SIG-M5 treated with dmso at 0.1 percent for 504 hours (cell line): ENCODE measurements around the gene ZNF276.
"Not testable (repeated sequence)": the region's sequence is repeated elsewhere in the genome, so short reads cannot be mapped to it uniquely, and the experiment has no call there.

Experiments
- DNase-seq: peaks from one replicate; lab custom pipeline; 2025; ENCODE audit not compliant: unreplicated experiment; lab: John Stamatoyannopoulos, UW

Gene ZNF276

DNA sequence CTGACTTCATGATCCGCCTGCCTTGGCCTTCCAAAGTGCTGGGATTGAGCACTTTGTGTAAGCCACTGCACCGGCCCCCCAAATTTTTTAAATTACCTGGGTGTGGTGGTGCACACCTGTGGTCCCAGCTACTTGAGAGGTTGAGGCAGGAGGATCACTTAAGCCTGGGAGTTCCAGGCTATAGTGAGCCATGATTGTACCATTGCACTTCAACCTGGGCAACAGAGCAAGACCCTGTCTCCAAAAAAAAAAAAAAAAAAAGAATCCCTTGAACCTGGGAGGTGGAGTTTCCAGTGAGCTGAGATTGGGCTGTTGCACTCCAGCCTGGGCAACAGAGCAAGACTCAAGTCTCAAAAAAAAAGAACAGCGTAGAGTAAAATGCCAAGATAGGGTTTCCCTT lies 15.2 kb downstream of the ZNF276 start:
- DNase-seq = no peak

DNA sequence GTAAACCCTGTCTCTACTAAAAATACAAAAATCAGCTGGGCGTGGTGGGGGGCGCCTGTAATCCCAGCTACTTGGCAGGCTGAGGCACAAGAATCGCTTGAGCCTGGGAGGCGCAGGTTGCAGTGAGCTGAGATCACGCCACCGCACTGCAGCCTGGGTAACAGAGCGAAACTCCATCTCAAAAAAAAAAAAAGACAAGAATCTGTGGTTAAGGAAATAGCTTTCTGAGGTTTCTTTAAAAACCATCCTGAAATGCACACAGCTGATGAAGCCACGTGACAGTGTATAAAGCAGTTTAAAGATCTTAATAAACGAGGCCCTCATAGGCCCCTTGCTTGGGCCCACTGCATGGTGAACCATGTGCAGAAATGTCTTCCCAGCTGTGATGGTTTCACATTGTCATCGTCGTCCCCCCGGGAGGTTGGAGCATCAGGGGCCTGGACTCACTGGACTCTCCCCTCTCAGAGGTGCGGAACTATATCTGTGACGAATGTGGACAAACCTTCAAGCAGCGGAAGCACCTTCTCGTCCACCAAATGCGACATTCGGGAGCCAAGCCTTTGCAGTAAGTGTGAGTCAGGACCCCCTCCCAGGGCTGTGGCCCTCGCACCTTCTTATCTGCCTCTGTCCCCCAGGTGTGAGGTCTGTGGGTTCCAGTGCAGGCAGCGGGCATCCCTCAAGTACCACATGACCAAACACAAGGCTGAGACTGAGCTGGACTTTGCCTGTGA lies 16.2 kb downstream of the ZNF276 start:
- DNase-seq = no peak

DNA sequence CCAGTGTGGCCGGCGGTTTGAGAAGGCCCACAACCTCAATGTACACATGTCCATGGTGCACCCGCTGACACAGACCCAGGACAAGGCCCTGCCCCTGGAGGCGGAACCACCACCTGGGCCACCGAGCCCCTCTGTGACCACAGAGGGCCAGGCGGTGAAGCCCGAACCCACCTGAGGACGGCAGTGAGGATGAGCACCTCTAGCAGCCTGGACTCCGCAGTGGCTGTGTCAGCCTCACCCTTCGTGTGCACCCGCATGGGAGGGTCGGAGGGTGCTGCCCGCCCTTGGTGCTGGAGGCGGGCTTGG lies 16.7 kb downstream of the ZNF276 start:
- DNase-seq = no peak

DNA sequence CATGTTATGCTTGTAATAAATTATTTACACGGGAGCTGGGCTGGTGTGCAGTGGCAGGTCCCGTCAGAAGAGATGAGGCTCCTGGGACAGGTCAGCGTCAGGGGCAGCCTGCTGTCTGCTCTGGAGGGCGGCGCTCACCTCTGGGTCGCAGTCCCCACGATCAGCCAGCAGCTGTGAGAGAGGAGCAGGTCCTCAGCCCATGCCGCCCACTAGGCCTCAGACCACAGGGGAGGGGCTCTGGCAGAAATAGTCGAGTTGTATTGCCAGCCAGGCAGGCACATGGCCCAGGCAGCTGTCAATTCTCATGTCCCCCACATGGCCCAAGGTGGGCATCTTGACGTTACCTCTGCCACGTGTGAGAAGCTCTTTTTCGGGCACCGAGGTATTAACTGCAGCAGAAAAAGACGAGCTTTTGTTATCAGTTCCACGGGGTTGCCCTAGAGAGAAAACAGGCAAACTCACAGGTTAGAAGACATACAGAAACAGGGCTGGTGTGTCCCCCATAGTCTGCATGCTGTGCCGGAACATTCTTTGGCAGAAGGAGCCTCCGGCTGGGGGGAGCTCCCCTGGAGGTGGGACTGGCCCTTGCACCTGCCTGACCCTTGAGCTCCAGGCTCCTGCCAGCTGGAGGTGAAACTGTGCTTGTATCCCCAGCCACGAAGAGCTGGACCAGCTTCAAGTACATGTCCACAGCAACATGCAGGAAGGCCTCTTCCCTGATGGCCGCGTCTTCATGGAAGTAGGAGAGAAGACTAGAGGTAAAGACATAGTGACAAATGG lies 17.4 kb downstream of the ZNF276 start:
- no peak for DNase-seq

DNA sequence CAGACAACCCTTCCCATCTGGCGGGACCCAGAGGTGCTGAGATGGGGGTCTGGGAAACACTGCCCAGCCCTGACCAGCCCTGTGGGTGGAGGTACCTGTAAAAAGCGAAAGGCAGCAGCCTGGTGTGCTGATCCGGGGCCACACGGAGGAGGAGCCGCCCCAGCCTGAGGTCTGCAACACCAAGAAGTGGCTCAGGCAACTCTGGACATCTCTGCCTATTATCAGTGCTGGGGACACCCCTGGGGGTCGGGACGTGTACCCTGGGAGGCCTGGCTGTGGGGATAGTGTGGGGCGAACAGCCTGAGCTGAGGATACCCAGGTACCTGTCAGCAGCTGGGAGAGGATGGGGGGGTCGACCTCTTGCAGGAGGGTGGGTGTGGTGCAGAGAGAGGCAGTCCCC lies 18.0 kb downstream of the ZNF276 start:
- DNase-seq = no peak

DNA sequence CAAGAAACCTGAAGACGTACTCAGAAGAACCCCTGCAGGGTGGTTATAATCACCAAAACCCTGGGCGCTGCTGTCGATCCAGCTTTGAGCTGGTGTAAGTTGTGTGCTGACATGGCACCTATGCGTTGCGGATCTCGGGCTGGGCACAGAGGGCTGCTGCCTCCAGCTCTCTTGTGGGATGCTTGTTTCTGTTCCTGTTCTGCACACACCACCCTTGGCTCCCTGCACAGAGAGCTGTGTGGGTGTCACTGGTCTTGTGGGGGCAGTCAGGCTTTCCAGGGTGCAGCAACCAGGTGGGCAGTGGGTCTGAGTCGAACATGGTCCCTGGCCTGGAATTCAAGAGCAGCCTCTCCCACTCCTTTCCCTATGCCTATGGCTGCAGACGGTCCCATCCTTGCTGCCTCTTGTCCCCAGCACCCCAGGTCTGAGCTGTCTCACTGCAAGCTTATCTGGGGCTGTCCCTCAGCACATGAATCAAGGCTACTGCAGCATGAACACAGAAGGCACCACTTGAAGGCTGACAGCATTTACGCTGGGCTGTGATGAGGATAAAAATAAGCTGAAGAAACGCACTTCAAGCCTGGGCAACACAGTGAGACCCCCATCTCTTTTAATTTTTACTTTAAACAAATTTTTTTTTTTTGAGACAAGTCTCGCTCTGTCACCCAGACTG lies 20.1 kb downstream of the ZNF276 start:
- no peak for DNase-seq

DNA sequence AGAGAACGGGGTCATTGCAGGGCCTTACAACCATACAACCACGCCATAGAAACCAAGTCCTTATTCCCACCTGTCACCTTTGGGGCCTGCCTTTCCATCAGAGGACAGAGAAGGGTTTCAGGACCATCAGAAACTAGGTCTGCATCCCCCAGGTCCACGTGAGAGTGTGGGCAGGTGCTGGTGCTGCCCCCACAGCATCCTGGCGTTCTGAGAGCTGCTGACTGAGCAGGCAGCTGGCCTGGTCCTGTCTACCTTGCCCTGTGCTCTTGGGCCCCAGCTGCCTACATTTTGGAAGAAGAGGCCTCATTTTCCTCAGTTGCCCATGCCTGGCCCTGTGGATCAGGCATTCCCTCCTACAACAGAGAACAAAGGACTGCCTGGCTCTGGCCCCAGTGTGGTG lies 21.6 kb downstream of the ZNF276 start:
- no peak for DNase-seq

DNA sequence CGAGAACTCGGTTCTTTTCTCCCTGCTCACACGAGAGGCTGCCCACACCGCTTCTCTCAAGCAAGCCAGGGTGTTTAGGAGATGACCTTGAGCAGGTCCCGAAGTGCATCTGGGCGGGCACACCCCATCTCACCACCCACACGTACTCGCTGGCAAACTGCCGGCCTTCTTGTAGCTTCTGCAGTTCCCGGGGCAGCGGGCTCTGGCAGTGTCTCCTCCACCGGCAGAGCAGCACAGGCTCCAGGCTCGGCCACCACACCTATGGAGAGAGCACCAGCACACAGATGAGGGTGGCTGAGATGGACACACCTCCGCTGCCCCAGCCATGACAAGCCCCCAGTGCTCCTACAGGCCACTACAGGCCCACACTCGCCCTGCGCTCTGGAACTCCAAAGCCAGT lies 23.5 kb downstream of the ZNF276 start:
- DNase-seq = no peak

DNA sequence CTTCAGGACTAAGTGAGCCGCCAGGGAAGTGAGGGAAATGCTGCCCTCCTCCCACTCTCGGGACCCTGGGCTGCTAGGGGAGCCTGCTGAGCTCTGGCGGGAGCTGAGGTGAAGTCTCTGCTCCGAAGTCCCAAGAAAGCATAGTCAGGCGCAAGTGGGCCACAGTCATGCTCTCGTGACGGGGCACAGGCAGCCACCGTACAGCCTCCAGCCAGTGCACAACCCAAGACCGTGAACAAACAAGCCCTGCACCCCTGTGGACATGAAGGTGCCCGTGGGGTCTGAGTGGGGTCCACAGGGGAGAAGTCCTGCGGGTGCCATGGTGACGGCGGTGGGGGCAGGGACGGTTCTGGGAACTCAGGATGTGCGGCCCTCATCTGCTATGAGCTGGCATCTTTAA lies 24.7 kb downstream of the ZNF276 start:
- no peak for DNase-seq

DNA sequence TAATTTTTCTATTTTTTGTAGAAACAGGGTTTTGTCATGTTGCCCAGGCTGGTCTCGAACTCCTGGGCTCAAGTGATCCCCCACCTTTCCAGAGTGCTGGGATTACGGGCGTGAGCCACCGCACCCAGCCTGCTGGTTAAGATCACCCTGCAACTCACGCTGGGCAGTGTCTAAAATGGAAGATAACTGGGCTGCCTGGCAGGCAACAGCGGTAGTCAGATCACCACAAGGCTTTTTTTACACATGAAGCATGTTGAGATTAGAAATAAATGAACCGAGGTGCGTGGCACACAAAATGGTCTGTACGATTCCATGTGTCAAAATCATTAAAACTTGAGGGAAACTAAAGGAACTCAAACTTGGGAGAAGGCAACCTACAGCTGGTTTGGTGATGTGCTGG lies 26.7 kb downstream of the ZNF276 start:
- DNase-seq = no peak

DNA sequence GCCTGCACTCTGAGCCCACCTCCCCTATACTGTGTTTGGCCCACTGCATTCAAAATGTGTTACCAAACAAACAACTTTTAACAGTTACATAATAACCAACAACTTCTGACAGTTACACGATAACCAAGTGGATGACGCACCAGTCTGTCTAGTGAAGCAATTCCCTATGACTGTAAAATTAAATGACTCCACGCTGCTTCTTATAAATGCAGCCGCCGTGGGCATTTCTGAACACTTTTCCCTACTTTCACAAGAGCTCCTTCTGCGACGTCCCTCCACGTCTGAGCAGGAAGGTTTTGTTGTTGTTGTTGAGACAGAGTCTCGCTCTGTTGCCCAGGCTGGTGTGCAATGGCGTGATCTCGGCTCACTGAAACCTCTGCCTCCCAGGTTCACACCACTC lies 27.6 kb downstream of the ZNF276 start:
- no peak for DNase-seq

DNA sequence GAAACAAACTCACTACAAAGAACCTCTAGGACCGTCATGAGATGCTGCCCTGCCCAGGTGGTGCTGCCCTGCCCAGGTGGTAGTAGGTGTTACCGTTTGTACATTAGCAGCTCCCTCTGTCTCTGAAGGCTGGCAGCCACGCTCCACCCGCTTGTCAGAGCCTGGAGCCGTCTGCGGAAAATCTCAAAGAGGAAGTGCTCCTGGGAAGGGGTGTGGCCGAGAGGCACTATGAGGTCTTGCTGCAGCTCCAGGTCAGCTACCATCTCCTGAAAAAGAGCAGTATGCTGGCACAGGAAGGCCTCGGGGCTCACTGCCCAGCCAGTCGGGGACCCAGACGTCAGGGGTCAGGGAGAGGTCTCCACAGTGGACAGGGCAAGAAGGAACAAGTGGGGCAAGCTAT lies 28.3 kb downstream of the ZNF276 start:
- DNase-seq = peak; percentile 74

DNA sequence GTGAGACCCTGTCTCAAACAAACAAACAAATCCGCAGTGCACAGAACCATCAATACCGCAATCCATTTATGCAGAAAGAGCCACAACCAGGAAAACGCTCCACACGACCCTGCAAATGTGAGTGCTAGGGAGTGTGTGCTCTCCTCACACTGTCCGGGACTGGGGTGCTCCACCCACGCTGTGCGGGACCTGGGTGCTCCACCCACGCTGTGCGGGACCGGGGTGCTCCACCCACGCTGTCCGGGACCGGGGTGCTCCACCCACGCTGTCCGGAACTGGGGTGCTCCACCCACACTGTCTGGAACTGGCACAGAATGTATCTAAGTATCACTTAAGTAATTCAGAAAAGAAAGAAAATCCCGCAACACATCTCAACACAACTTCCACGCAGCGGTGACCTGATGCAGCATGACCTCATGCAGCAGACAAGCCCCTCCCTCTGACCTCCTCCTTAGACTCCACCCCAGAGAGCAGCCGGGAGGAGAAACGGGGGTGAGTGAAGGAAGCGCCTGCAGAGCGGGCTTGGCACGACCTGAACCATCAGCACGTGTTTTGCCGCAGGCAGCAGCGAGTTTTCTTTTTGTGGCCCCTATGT lies 38.5 kb downstream of the ZNF276 start:
- DNase-seq = no peak

DNA sequence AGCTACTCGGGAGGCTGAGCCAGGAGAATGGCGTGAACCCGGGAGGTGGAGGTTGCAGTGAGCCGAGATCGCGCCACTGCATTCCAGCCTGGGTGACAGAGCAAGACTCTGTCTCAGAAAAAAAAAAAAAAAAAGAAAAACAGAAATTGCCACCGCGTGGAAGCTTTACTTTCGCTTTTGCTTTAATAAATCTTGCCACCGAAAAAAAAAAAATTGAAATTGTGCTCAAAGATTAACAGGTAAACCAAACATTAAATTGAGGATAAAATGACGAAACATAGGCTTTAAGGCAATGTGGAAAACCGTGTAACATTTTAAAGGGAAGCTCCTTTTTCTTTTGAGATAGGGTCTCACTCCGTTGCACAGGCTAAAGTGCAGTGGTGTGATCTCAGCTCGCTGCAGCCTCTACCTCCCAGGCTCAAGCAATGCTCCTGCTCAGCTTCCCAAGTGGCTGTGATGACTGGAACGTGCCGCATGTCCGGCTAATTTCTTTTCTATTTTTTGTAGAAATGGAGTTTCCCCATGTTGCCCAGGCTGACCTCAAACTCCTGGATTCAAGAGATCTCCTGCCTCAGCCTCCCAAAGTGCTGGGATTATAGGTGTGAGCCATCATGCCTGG lies 40.1 kb downstream of the ZNF276 start:
- no peak for DNase-seq

DNA sequence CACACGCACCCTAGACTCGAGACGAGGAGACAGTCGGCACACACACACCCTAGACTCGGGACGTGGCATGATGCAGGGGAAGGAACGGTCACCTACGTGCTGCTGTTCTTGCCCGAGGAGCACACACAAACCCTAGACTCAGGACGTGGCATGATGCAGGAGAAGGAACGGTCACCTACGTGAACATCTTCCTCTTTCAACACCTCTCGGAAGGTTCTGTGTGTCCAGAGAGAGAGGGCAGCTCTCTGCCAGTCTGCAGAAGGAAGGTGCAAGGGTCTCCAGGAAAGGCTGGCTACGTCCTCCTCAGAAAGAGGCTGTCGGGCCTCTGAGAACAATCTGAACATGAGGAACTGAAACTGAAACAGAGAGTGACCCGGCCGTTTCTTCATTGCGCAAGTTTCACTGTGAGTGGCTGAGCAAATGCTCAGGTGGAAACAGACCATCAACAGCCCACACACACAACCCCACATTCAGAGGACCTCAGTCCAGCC lies 43.4 kb downstream of the ZNF276 start:
- peak; percentile 91 for DNase-seq

DNA sequence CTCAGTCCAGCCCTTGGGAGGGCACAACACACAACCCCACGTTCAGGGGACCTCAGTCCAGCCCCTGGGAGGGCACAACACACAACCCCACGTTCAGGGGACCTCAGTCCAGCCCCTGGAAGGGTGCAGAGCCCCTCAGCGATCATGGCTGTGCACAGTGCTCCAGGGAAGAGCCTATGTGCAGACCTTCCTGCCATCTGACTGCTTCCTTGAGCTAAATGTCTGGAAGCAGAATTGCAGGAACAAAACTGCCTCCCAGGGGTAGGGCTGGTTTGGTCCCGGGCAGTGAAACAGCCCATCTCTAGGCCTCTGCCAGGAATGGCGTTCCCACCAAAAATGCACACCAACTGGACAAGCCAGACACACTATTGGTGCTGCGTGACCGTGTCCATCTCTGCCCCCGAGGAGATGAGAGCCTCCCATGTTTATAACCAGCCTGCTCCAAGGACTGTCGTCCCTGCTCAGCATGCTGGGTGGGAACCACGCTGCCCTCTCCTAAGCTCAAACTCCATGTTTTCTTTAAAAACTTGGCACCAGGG lies 44.0 kb downstream of the ZNF276 start:
- no peak for DNase-seq

DNA sequence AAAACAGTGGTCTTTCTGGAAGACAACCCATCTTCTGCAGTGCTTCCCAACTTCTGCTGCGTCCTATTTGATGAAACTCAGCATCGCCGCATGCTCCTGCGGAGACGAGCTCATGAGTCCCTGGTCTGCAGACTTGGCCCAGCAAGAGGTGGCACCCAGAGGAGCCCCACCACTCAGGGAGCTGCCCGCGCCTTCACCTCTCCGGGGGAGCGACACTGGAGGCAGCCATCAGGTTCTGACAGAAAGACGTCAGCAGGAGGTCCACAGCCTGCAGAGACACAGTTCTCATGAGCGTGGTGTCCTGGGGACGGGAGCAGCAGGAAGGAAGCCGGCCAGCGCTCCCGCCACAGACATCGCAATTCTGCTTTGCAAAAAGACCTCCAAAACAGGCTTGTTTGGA lies 49.0 kb downstream of the ZNF276 start:
- no peak for DNase-seq

DNA sequence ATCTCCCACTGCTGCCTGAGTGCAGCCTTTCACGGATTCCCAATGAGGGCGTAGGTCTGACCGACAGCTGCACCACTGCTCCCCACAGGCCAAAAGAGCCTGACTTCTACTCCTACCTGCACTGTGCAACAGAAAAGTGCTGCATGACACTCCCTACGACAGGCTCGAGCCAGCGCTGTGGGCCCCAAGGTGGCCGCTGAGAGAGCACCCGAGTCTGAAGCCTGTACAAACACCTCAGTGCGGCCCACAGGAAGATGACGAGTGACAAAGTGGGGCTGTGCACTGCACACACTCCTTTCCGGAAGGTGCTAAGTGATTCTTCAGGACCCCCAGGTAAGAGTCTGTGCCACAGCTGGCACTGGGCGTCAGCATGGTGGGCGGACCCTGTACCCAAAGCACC lies 53.9 kb downstream of the ZNF276 start:
- no peak for DNase-seq

DNA sequence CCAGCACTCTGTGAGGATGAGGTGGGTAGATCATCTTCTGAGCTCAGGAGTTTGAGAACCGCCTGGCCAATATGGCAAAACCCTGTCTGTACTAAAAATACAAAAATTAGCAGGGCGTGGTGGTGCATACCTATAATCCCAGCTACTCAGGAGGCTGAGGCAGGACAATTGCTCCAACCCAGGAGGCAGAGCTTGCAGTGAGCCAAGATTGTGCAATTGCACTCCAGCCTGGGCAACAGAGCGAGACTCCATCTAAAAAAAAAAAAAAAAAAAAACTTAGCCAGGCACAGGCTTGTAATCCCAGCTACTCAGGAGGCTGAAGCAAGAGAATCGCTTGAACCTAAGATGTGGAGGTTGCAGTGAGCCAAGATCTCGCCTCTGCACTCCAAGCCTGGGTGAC lies 56.9 kb downstream of the ZNF276 start:
- not testable (repeated sequence) for DNase-seq

DNA sequence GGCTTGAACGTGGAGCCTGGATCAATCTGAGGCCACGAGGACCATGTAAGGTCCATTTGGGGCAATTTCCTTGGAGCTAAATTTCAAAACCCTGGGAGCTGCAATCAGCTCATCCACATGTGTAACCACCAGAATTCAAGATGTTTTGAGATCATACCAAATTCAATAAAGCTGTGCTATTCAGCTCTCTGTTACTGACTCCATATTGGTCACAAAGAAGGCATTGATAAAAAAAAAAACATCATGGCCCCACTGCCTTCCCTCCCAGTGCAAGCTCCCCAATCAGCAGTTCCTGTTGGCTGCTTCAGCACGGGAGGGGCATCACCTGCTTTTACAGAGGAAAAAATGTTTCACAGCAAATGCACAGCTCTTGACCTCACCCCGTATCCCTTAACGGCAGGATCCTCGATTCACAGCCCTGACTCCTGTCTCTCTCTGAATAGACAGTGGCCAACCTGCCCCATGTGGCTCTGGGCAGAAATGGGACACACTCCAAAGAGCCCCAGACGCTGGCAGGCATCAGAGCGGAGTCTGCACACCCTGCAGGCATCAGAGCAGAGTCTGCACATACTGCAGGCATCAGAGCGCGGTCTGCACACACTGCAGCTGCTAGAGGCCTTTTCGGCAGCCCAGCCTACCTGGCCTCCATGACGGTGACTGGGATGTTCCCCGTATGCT lies 58.0 kb downstream of the ZNF276 start:
- DNase-seq = no peak

DNA sequence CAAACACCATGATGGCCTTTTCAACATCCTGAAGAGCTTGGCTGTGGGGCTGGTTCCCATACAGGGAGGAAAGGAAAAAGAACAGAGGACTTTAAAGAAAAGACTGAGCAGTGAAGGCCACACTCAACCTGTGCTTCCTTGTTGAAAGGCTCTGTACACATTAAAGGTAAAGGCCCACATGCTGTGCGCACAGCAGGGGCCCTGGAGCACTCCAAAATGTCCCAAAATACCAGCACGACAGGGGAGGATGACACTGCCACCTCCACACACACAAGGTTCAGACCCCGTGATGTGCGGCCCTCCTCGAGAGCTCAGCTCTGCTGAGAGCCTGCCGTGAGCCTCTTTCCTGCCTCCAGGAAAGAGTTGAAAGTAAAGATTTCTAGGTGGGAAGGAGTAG lies 58.6 kb downstream of the ZNF276 start:
- no peak for DNase-seq
